ENCODE data around the gene WNT9A. TPM values are rescaled to one million over a fixed set of nuclear protein-coding genes. Genes with fewer than 3 reads are reported as not detected.
"Not testable (repeated sequence)": the region's sequence is repeated elsewhere in the genome, so short reads cannot be mapped to it uniquely, and the experiment has no call there.

The WNT9A gene
- total RNA-seq, 1 experiment from 2014 or later: 3.7 TPM

DNA sequence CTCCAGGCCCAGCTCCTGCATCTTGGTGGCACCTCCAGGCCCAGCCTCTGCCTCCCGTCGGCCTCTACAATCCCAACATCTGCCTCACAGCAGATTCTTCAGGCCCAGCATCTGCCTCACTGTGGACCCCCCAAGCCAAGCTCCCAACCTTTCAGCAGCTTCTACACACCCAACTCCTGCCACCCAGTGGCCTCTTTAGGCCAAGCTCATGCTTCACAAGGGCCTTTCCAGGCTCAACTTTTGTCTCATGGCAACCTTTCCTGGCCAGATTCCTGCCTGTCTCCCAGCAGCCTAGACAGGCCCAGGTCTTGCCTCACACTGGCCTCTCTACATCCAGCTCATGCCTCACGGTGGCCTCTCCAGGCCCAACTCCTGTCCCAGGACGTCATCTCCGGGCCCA lies 20.1 kb upstream of the WNT9A start:
- H3K9me3 ChIP-seq (replicated peaks); H3K27me3 ChIP-seq (replicated peaks); DNase-seq (ENCODE audit: low read depth in 1 of 2, low spot score in 2 of 2); H3K4me1 ChIP-seq (replicated peaks); H3K4me3 ChIP-seq; H3K27ac ChIP-seq; H3K36me3 ChIP-seq: not testable (repeated sequence)

DNA sequence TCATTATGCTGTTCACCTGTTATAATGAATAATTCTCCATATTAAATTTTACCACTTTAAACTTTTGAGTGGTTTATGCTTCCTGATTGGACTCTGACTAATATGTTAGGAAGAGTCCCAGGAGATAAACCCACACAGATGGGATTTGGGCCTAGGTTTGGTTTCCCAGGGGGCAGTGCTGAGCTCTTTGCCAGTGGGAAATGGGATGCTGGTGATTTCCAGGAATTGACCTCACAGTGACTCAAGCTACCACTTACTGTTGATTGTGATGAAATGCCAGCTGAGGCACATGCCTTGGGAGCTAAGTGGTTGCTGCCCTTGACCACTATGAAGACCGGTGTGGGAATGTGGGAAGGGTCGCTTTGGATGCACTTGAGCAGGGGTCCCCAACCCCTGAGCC lies 19.0 kb upstream of the WNT9A start:
- not testable (repeated sequence) for DNase-seq (ENCODE audit: low read depth in 1 of 2, low spot score in 2 of 2); H3K4me3 ChIP-seq

DNA sequence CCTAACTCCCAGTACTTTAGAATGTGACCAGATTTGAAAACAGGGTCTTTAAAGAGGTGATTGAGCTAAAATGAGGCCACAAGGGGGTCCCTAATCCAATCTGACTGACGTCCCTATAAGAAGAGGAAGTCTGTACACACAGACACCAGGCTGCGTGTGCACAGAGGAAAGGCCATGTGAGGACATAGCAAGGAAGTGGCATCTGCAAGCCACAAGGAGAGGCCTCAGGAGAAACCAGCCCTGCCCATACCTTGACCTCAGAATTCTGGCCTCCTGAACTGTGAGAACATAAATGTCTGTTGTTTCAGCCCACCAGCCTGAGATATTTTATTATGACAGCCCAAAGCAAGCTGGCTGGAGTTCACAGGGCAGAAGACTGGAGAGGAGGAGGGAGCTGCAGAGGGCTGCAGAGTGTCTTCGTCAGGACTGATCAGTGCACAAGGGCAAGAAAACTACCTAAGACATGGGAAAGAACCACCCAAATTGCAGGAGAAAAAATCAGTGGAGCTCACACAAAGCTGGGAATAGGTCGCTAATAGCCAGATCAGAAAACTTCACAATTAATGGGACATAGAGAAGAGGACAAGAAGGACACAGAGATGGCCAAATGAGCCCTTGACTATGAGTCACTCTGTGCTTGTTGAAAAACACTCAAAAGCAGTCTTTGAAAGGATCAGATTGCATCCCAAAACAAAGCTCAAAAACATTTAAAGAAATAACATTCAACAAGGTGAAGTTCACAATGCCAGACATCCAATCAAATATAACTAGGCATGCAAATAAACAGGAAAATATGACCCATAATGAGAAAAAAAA lies 14.1 kb upstream of the WNT9A start:
- no peaks in the 10 kb centered on the region for H3K4me1 ChIP-seq (replicated peaks)
- no peaks in the 10 kb centered on the region for H3K9me3 ChIP-seq (replicated peaks)
- H3K4me3 ChIP-seq: no peak overlapping the region
- H3K36me3 ChIP-seq: no peaks in the 10 kb centered on the region
- H3K27me3 ChIP-seq (replicated peaks): no peaks in the 10 kb centered on the region
- no peak for DNase-seq (ENCODE audit: low read depth in 1 of 2, low spot score in 2 of 2)
- H3K27ac ChIP-seq: no peak overlapping the region

More for the DNA sequence above, 19.0 kb upstream of the WNT9A start:
- H3K36me3 ChIP-seq; H3K4me1 ChIP-seq (replicated peaks); H3K27me3 ChIP-seq (replicated peaks); H3K27ac ChIP-seq; H3K9me3 ChIP-seq (replicated peaks): not testable (repeated sequence)

GRCh38 chr1:227959325-227959860 lies 11.7 kb upstream of the WNT9A start:
- peaks cover 2% of the 10 kb centered on the region for H3K4me1 ChIP-seq (replicated peaks)
- no peak for DNase-seq (ENCODE audit: low read depth in 1 of 2, low spot score in 2 of 2)
- H3K9me3 ChIP-seq (replicated peaks): peaks cover 3% of the 10 kb centered on the region; the same call in 1 of the 2 replicates
- no peaks in the 10 kb centered on the region for H3K27me3 ChIP-seq (replicated peaks)
- no peak overlapping the region for H3K27ac ChIP-seq
- no peak overlapping the region for H3K4me3 ChIP-seq
- H3K36me3 ChIP-seq: no peaks in the 10 kb centered on the region

DNA sequence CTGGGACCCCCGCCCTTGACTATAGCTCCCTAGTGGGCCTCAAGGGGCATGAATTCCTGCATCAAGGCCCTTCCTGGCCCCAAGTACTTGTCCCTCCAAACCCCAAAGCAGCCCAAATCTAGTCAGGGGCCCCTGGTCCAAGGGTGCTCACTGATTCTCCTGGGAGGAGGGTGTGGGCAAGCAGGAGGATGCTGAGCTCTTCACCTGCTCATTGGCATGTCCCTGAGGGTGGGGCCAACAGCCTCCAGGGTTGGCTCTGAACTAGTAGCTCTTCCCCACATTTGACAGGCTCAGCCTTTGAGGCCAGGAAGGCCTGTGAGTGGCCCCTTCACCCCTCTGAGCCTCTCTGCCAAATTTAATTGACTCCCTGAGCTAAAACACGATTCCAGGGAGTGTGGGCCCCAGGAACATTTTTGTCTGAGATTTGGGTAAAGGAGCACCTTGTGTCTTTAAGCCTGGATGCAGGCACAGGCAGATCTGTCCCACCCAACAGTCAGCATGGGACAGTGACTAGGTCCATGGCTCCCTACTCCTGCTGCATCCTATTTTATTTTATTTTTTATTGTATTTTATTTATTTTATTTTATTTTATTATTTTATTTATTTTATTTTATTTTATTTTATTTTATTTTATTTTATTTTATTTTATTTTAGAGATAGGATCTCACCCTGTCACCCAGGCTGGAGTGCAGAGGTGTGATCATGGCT lies 11.0 kb upstream of the WNT9A start:
- H3K4me1 ChIP-seq (replicated peaks): peaks cover 8% of the 10 kb centered on the region
- DNase-seq (ENCODE audit: low read depth in 1 of 2, low spot score in 2 of 2): no peak
- no peaks in the 10 kb centered on the region for H3K27me3 ChIP-seq (replicated peaks)
- H3K4me3 ChIP-seq: no peak overlapping the region
- H3K27ac ChIP-seq: no peak overlapping the region
- peaks cover 4% of the 10 kb centered on the region; the same call in 1 of the 2 replicates for H3K9me3 ChIP-seq (replicated peaks)
- no peaks in the 10 kb centered on the region for H3K36me3 ChIP-seq

DNA sequence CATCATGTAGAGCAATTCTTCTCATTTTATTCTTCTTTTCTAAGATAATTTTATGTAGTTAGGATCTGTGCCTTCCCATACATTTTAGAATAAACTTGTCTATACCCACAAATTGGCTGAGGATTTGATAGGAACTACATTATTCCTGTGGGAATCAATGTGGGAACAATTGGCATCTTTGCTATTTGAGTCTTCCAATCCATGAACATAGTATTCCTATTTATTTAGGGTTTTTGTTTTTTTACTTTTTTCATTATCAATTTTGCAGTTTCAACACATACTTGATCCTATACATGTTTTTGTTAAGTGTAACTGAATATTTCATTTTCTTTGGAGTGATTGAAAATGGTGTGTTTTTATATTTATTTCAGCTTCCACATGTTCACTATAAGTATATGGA lies 8.1 kb upstream of the WNT9A start:
- Histone ChIP-seq H3K36me3 (no peaks in the 10 kb centered on the region), H3K9me3 (replicated peaks) (peaks cover 4% of the 10 kb centered on the region; the same call in 1 of the 2 replicates), H3K4me3 (no peak overlapping the region), H3K4me1 (replicated peaks) (peaks cover 28% of the 10 kb centered on the region), H3K27me3 (replicated peaks) (no peaks in the 10 kb centered on the region), H3K27ac (no peak overlapping the region)
- no peak for DNase-seq (ENCODE audit: low read depth in 1 of 2, low spot score in 2 of 2)

DNA sequence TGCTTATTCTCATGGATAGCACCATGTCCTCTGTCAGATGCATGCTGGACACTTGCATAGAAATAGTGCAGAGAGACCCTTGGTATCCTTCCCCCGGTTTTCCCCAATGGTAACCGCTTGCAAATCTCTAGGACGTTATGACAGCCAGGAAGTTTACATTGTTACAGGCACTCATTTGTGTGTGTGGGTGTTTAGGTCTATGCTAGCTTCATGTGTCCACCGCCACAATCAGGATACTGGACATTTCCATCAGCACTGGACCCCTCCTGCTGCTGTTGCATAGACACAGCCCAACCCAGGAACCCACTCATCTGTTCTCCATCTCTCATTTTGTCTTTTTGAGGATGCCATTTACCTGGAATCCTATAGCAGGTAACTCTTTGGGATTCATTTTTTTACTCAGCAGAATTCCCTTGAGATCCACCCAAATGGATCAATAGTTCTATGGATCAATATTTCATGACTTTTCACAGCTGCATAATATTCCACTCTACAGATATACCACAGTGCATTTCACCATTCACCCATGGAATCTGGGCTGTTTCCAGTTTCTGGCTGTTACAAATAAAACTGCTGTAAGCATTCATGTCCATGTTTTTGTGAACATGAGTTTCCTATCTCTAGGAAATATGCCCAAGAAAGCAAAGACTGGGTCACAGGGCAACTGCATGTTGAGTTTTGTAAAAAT lies 6.6 kb upstream of the WNT9A start:
- DNase-seq (ENCODE audit: low read depth in 1 of 2, low spot score in 2 of 2): no peak
- Histone ChIP-seq H3K4me1 (replicated peaks) (peaks cover 31% of the 10 kb centered on the region), H3K4me3 (no peak overlapping the region), H3K36me3 (no peaks in the 10 kb centered on the region), H3K9me3 (replicated peaks) (peaks cover 4% of the 10 kb centered on the region; the same call in 1 of the 2 replicates), H3K27me3 (replicated peaks) (no peaks in the 10 kb centered on the region), H3K27ac (peak overlapping the region; percentile 62; the same call in 1 of the 2 replicates)

GRCh38 chr1:227953022-227953412 lies 5.3 kb upstream of the WNT9A start:
- Histone ChIP-seq H3K27me3 (replicated peaks) (no peaks in the 10 kb centered on the region), H3K4me3 (no peak overlapping the region), H3K4me1 (replicated peaks) (peaks cover 44% of the 10 kb centered on the region), H3K9me3 (replicated peaks) (peaks cover 4% of the 10 kb centered on the region; the same call in 1 of the 2 replicates), H3K36me3 (peaks cover 3% of the 10 kb centered on the region; the same call in 1 of the 2 replicates), H3K27ac (peak overlapping the region; percentile 62)
- no peak for DNase-seq (ENCODE audit: low read depth in 1 of 2, low spot score in 2 of 2)

DNA sequence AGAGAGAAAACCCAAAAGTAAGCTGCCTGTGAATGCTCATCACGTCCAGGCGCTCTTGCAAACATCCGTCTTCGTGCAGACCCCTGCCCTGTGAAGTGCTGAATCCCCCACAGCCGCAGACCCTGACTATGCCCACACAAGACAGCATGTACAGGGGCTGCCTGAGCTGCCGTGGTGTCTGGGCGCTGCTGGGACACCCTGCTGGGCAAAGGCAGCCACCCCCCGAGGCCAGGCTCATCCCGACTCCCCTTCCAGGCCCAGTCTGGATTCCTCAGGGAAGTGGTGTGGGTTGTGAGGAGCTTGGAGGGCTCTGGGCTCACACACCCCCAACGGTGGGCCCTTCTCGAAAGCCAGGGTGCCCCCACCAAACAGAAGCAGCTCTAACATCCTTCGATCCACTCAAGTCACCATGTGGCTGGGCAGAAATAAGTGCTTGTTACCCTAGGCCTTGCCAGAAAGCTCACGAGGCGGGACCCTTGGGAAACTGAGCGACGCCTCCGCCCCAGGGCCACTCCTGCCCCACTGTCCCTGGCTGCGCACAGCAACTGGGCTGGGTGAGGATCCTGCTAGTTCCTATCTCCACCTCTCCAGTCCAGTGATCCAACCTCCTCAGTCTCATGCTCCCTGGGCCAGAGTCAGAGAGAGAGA lies 4.8 kb upstream of the WNT9A start:
- peak in 1 of 2 experiments; percentile 34 for DNase-seq (ENCODE audit: low read depth in 1 of 2, low spot score in 2 of 2)
- Histone ChIP-seq H3K9me3 (replicated peaks) (peaks cover 4% of the 10 kb centered on the region; the same call in 1 of the 2 replicates), H3K27me3 (replicated peaks) (no peaks in the 10 kb centered on the region), H3K36me3 (peaks cover 3% of the 10 kb centered on the region; the same call in 1 of the 2 replicates), H3K4me3 (no peak overlapping the region), H3K27ac (no peak overlapping the region), H3K4me1 (replicated peaks) (peaks cover 44% of the 10 kb centered on the region)

- Histone ChIP-seq H3K4me1 (replicated peaks) (peaks cover 50% of the 10 kb centered on the region), H3K27me3 (replicated peaks) (no peaks in the 10 kb centered on the region), H3K4me3 (no peak overlapping the region), H3K36me3 (peaks cover 3% of the 10 kb centered on the region; the same call in 1 of the 2 replicates), H3K27ac (no peak overlapping the region), H3K9me3 (replicated peaks) (peaks cover 4% of the 10 kb centered on the region; the same call in 1 of the 2 replicates)
- DNase-seq (ENCODE audit: low read depth in 1 of 2, low spot score in 2 of 2): peak in 1 of 2 experiments; percentile 42
Measured at GRCh38 chr1:227951624-227952373, 4.1 kb upstream of the WNT9A start.

GRCh38 chr1:227950735-227951346 lies 3.1 kb upstream of the WNT9A start:
- peak in 1 of 2 experiments; percentile 10 for DNase-seq (ENCODE audit: low read depth in 1 of 2, low spot score in 2 of 2)
- no peak overlapping the region for H3K27ac ChIP-seq
- H3K4me1 ChIP-seq (replicated peaks): peaks cover 60% of the 10 kb centered on the region
- H3K9me3 ChIP-seq (replicated peaks): peaks cover 4% of the 10 kb centered on the region; the same call in 1 of the 2 replicates
- H3K36me3 ChIP-seq: peaks cover 3% of the 10 kb centered on the region; the same call in 1 of the 2 replicates
- H3K4me3 ChIP-seq: no peak overlapping the region
- H3K27me3 ChIP-seq (replicated peaks): no peaks in the 10 kb centered on the region

Data from SJSA1 (cell line).